Keratinocyte (primary cell): ENCODE measurements around the gene GRAMD4. TPM values are rescaled to one million over a fixed set of nuclear protein-coding genes. Genes with fewer than 3 reads are reported as not detected.

Experiments
- DNase-seq: peaks from one replicate; pipeline ENCODE4 v3.0.0-alpha.2; 2011; ENCODE audit warnings: low read depth, missing footprints, low spot score
- FAIRE-seq: peaks from 2 replicates; lab custom pipeline; 2011; peaks lifted over from hg19 to GRCh38; lab: Jason Lieb, UNC
- H2AFZ ChIP-seq: 2 replicates; pipeline ENCODE4 v1.6.0; 2012; ENCODE audit warnings: low read length, control low read depth, inconsistent platforms; ENCODE audit not compliant: control insufficient read depth
- H3K27ac ChIP-seq: 2 replicates; pipeline ENCODE4 v1.5.1; 2011; ENCODE audit warnings: low read length; ENCODE audit not compliant: control insufficient read depth, insufficient read depth
- H3K27me3 ChIP-seq: 3 replicates; pipeline ENCODE4 v1.6.0; 2011; ENCODE audit warnings: low read length; ENCODE audit not compliant: control insufficient read depth, insufficient read depth; ENCODE audit errors: extremely low read depth
- H3K36me3 ChIP-seq, 2 experiments: 2 replicates in 1 of 2; 3 replicates in 1 of 2; pipeline ENCODE4 v1.5.1; 2011; ENCODE audit warnings: low read length in 2 of 2, mild to moderate bottlenecking in 1 of 2; ENCODE audit not compliant: control insufficient read depth in 2 of 2, insufficient read depth in 2 of 2; ENCODE audit errors: extremely low read depth in 1 of 2
- H3K4me1 ChIP-seq: 3 replicates; pipeline ENCODE4 v1.5.1; 2011; ENCODE audit warnings: low read length; ENCODE audit not compliant: control insufficient read depth, insufficient read depth; ENCODE audit errors: extremely low read depth
- H3K4me2 ChIP-seq: 3 replicates; pipeline ENCODE4 v1.6.0; 2011; ENCODE audit warnings: low read depth, low read length; ENCODE audit not compliant: control insufficient read depth, insufficient read depth; ENCODE audit errors: extremely low read depth
- H3K4me3 ChIP-seq, 3 experiments: fragments of 200-600 bp in 1 of 3; sonication (generic) in 1 of 3; 2 replicates in 2 of 3; 3 replicates in 1 of 3; pipeline ENCODE4 v1.5.1; 2011 to 2016; ENCODE audit warnings: low read length in 3 of 3, mild to moderate bottlenecking in 3 of 3, control low read depth in 2 of 3, inconsistent platforms in 1 of 3, low read depth in 1 of 3, mixed read lengths in 1 of 3, mixed run types in 1 of 3, moderate library complexity in 1 of 3; ENCODE audit not compliant: control insufficient read depth in 2 of 3, insufficient read depth in 2 of 3; ENCODE audit errors: extremely low read depth in 1 of 3
- H3K79me2 ChIP-seq: 2 replicates; pipeline ENCODE4 v1.6.0; 2012; ENCODE audit warnings: low read length; ENCODE audit not compliant: control insufficient read depth, insufficient read depth
- H3K9ac ChIP-seq: 3 replicates; pipeline ENCODE4 v1.6.0; 2011; ENCODE audit warnings: low read length; ENCODE audit not compliant: control insufficient read depth, insufficient read depth; ENCODE audit errors: extremely low read depth
- H3K9me1 ChIP-seq: 3 replicates; pipeline ENCODE4 v1.6.0; 2011; ENCODE audit warnings: low read length; ENCODE audit not compliant: control insufficient read depth, insufficient read depth; ENCODE audit errors: extremely low read depth
- H3K9me3 ChIP-seq: 2 replicates; pipeline ENCODE4 v1.5.1; 2012; ENCODE audit warnings: low read depth, low read length; ENCODE audit not compliant: control insufficient read depth
- H4K20me1 ChIP-seq: 3 replicates; pipeline ENCODE4 v1.6.0; 2011; ENCODE audit warnings: low read length; ENCODE audit not compliant: control insufficient read depth, insufficient read depth; ENCODE audit errors: extremely low read depth
- CTCF ChIP-seq, 3 experiments: IDR thresholded peaks in 1 of 3; conservative IDR thresholded peaks in 1 of 3; optimal IDR thresholded peaks in 1 of 3; 2 replicates in 2 of 3; 3 replicates in 1 of 3; pipeline versions ENCODE3 to v1.5.1; 2011; ENCODE audit warnings: low read length in 3 of 3, mild to moderate bottlenecking in 3 of 3, moderate library complexity in 2 of 3, control low read depth in 1 of 3, inconsistent platforms in 1 of 3; ENCODE audit not compliant: insufficient read depth in 2 of 3; ENCODE audit errors: extremely low read depth in 1 of 3
- EZH2 ChIP-seq: IDR thresholded peaks from one replicate; pipeline ENCODE4 v1.6.1; 2012; ENCODE audit warnings: inconsistent platforms, mild to moderate bottlenecking, low read length, moderate library complexity
- dilution Hi-C: fragments of 300-500 bp; cut with MboI; formaldehyde crosslinking; loops from one replicate; pipeline ENCODE4 v1.7.0; 2020; ENCODE audit warnings: low sequenced_read_pairs; ENCODE audit not compliant: extremely low pct_ligation_motif_present
- polyA plus RNA-seq, 5 experiments: library from polyadenylated mRNA; depleted of rRNA in 3 of 5; stranded (reverse) in 3 of 5; stranded (forward) in 1 of 5; unstranded in 1 of 5; fragments of >200 nt; gene quantifications; 1 replicate in 1 of 5; 2 replicates in 3 of 5; 3 replicates in 1 of 5; pipeline versions ENCODE4 v1.2.1 to v1.2.3, GENCODE V29; 2011 to 2012; ENCODE audit warnings: missing spikeins in 2 of 5, low read depth in 1 of 5, low replicate concordance in 1 of 5

GRAMD4 gene
- polyA plus RNA-seq, 1 donor (not counting 4 experiments of a cell fraction or from before 2014, with no cell fraction given) = 17.3 TPM

DNA sequence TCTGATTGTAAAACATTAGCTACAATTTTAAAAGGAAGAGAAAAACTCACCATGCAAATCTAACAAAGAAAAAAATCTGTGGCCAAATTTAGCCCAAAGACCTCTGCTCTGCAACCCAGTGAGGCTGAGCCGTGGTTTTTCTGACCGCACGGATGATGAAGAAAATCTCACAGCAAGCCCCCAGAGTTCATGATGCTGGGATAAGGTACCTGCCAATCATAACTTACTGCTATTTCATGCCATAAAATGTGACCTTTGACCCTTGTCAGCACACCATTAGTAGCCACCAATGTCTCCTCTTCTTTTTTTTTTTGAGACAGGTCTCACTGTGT lies 106.8 kb downstream of the GRAMD4 start:
- dilution Hi-C loops = no loop called here
- no peaks in the 10 kb centered on the region for H4K20me1 ChIP-seq

GRCh38 chr22:46727813-46728364 lies 107.7 kb downstream of the GRAMD4 start:
- DNase-seq = no peak
- FAIRE-seq = no peak
- no peaks in the 10 kb centered on the region for H3K27me3 ChIP-seq
- no peaks in the 10 kb centered on the region for H3K9me3 ChIP-seq
- no peak overlapping the region for H3K4me3 ChIP-seq
- H3K4me2 ChIP-seq = no peak overlapping the region
- no peak overlapping the region for H2AFZ ChIP-seq
- no peak overlapping the region for H3K27ac ChIP-seq
- H3K9ac ChIP-seq = no peak overlapping the region
- no peaks in the 10 kb centered on the region for H3K79me2 ChIP-seq
- dilution Hi-C loops = no loop called here
- H3K9me1 ChIP-seq = no peaks in the 10 kb centered on the region
- H4K20me1 ChIP-seq = no peaks in the 10 kb centered on the region
- H3K4me1 ChIP-seq = peaks cover 16% of the 10 kb centered on the region
- TF ChIP-seq EZH2 (no peak), CTCF (optimal IDR thresholded peaks at IDR 0.05 in 1 of 3, IDR thresholded peaks at IDR 0.05 in 1 of 3, conservative IDR thresholded peaks at IDR 0.05 in 1 of 3; ENCODE audit: extremely low read depth in 1 of 3, insufficient read depth in 2 of 3, low read length in 3 of 3) (no peak)
- peaks cover 0 to 3% of the 10 kb centered on the region in 2 experiments for H3K36me3 ChIP-seq

More for the DNA sequence above, 106.8 kb downstream of the GRAMD4 start:
- no peak overlapping the region for H3K27ac ChIP-seq
- DNase-seq = no peak
- H3K4me3 ChIP-seq = no peak overlapping the region
- H3K9me3 ChIP-seq = no peaks in the 10 kb centered on the region
- peaks cover 18% of the 10 kb centered on the region for H3K4me1 ChIP-seq
- H3K4me2 ChIP-seq = no peak overlapping the region
- H3K9ac ChIP-seq = no peak overlapping the region
- no peaks in the 10 kb centered on the region for H3K79me2 ChIP-seq
- no peaks in the 10 kb centered on the region for H3K9me1 ChIP-seq
- no peaks in the 10 kb centered on the region for H3K27me3 ChIP-seq
- no peak overlapping the region for H2AFZ ChIP-seq
- no peak for FAIRE-seq
- H3K36me3 ChIP-seq = peaks cover 0 to 3% of the 10 kb centered on the region in 2 experiments
- no peak for TF ChIP-seq CTCF (optimal IDR thresholded peaks at IDR 0.05 in 1 of 3, IDR thresholded peaks at IDR 0.05 in 1 of 3, conservative IDR thresholded peaks at IDR 0.05 in 1 of 3; ENCODE audit: extremely low read depth in 1 of 3, insufficient read depth in 2 of 3, low read length in 3 of 3)
- no peak for TF ChIP-seq EZH2
